Measurements from ENCODE around the gene PTK6.

GRCh38 chr20:63572071-63572787 is 35.1 kb upstream of the PTK6 start:
- TF ChIP-seq CTCF (IDR thresholded peaks at IDR 0.05; ENCODE audit: low read length) (no peak), EZH2 (IDR thresholded peaks at IDR 0.05; ENCODE audit: borderline replicate concordance, low read length) (no peak)
